ENCODE measurements around the gene MUC16.

- no peak for TF ChIP-seq CTCF (IDR thresholded peaks at IDR 0.05)
- no peak for TF ChIP-seq POLR2A (IDR thresholded peaks at IDR 0.05)
Observed at GRCh38 chr19:9058905-9059667, 48.9 kb upstream of the MUC16 start.

Measured in thyroid gland (tissue), 4 donors.